IMR-90 (cell line): ENCODE data around the gene RARRES1. TPM values are rescaled to one million over a fixed set of nuclear protein-coding genes. Genes with fewer than 3 reads are reported as not detected.

Source experiments
- ATAC-seq: fragments of 200-7000 bp; cut with Tn5 transposase; 2 replicates; pipeline ENCODE4 v1.9.1; 2020; ENCODE audit warnings: low read depth, mild to moderate bottlenecking, moderate library complexity
- BruUV-seq: library from RNA; stranded (reverse); fragments of 400-500 nt; replicated peaks from 2 replicates; lab custom pipeline; 2021; lab: Mats Ljungman, UMichigan
- CTCF ChIA-PET: fragments of 300-600 bp; formaldehyde crosslinking; extraction: SDS; loops from one replicate; lab custom pipeline; 2021; ENCODE audit warnings: antibody characterized with exemption; lab: Yijun Ruan, JAX
- POLR2A ChIA-PET: fragments of 300-600 bp; sonication (Branson Sonifier 250); formaldehyde crosslinking; loops from one replicate; lab custom pipeline; 2022; ENCODE audit warnings: antibody characterized with exemption; ENCODE audit not compliant: unreplicated experiment; lab: Charles Lee
- DNase-seq: peaks from one replicate; pipeline ENCODE4 v3.0.0; 2013
- H2AFZ ChIP-seq: replicated peaks from 2 replicates; pipeline ENCODE3; 2013; ENCODE audit warnings: low read length, mild to moderate bottlenecking; ENCODE audit not compliant: poor library complexity
- H2AK5ac ChIP-seq: 2 replicates; pipeline ENCODE4 v1.6.1; 2013; ENCODE audit warnings: low read depth, low read length, inconsistent platforms
- H2AK9ac ChIP-seq: replicated peaks from 2 replicates; pipeline ENCODE3; 2013; ENCODE audit warnings: mild to moderate bottlenecking, low read depth, low read length, moderate library complexity; ENCODE audit not compliant: poor library complexity
- H2BK120ac ChIP-seq: 2 replicates; pipeline ENCODE4 v1.6.1; 2013; ENCODE audit warnings: low read depth, low read length, inconsistent platforms
- H2BK15ac ChIP-seq: 3 replicates; pipeline ENCODE4 v1.6.1; 2013; ENCODE audit warnings: low read depth, low read length, inconsistent platforms
- H2BK20ac ChIP-seq: 2 replicates; pipeline ENCODE4 v1.6.1; 2013; ENCODE audit warnings: low read depth, mild to moderate bottlenecking, inconsistent platforms, low read length, moderate library complexity
- H2BK5ac ChIP-seq: 2 replicates; pipeline ENCODE4 v1.6.1; 2013; ENCODE audit warnings: mild to moderate bottlenecking, low read depth, low read length, inconsistent platforms; ENCODE audit not compliant: poor library complexity, severe bottlenecking
- H3K14ac ChIP-seq: replicated peaks from 2 replicates; pipeline ENCODE4 v1.6.1; 2013; ENCODE audit warnings: low read depth, low read length, inconsistent platforms
- H3K18ac ChIP-seq: 2 replicates; pipeline ENCODE4 v1.6.1; 2013; ENCODE audit warnings: low read depth, low read length, control low read depth
- H3K23ac ChIP-seq: 2 replicates; pipeline ENCODE4 v1.6.1; 2013; ENCODE audit warnings: low read depth, low read length, inconsistent platforms
- H3K27ac ChIP-seq: 2 replicates; pipeline ENCODE4 v1.5.1; 2013; ENCODE audit warnings: mild to moderate bottlenecking, control low read depth, low read length; ENCODE audit not compliant: insufficient read depth
- H3K27me3 ChIP-seq: 2 replicates; pipeline ENCODE4 v1.6.1; 2013; ENCODE audit warnings: low read length; ENCODE audit not compliant: control insufficient read depth, insufficient read depth
- H3K36me3 ChIP-seq: 2 replicates; pipeline ENCODE4 v1.6.1; 2013; ENCODE audit warnings: low read length, mixed read lengths; ENCODE audit not compliant: control insufficient read depth, insufficient read depth
- H3K4ac ChIP-seq: 2 replicates; pipeline ENCODE4 v1.6.1; 2013; ENCODE audit warnings: low read depth, low read length, inconsistent platforms
- H3K4me1 ChIP-seq: 2 replicates; pipeline ENCODE4 v1.6.1; 2013; ENCODE audit warnings: low read length, mixed read lengths; ENCODE audit not compliant: control insufficient read depth, insufficient read depth
- H3K4me2 ChIP-seq: 2 replicates; pipeline ENCODE4 v1.6.1; 2013; ENCODE audit warnings: low read depth, mild to moderate bottlenecking, control low read depth, low read length, moderate library complexity
- H3K4me3 ChIP-seq: 2 replicates; pipeline ENCODE4 v1.5.1; 2013; ENCODE audit warnings: low read depth, mild to moderate bottlenecking, control low read depth, low read length, moderate library complexity; ENCODE audit not compliant: insufficient read depth
- H3K56ac ChIP-seq: 2 replicates; pipeline ENCODE4 v1.6.1; 2013; ENCODE audit warnings: low read length, inconsistent platforms; ENCODE audit not compliant: insufficient read depth; ENCODE audit errors: extremely low read depth
- H3K79me1 ChIP-seq, 2 experiments: 2 replicates each; pipeline ENCODE4 v1.6.1; 2013; ENCODE audit warnings: low read length in 2 of 2, inconsistent platforms in 1 of 2, low read depth in 1 of 2
- H3K9ac ChIP-seq: 2 replicates; pipeline ENCODE4 v1.6.1; 2013; ENCODE audit warnings: low read depth, low read length, control low read depth
- H3K9me1 ChIP-seq: 2 replicates; pipeline ENCODE4 v1.6.1; 2013; ENCODE audit warnings: low read length, inconsistent platforms; ENCODE audit not compliant: insufficient read depth
- H3K9me3 ChIP-seq: 2 replicates; pipeline ENCODE4 v1.6.1; 2013; ENCODE audit warnings: low read length; ENCODE audit not compliant: control insufficient read depth, insufficient read depth
- H4K20me1 ChIP-seq: 2 replicates; pipeline ENCODE4 v1.6.1; 2013; ENCODE audit warnings: low read length, inconsistent platforms; ENCODE audit not compliant: insufficient read depth
- H4K5ac ChIP-seq: 2 replicates; pipeline ENCODE4 v1.6.1; 2013; ENCODE audit warnings: mild to moderate bottlenecking, low read depth, low read length, control low read depth
- H4K8ac ChIP-seq, 2 experiments: 2 replicates each; pipeline ENCODE4 v1.6.1; 2013; ENCODE audit warnings: low read depth in 2 of 2, low read length in 2 of 2, control low read depth in 1 of 2, inconsistent platforms in 1 of 2
- H4K91ac ChIP-seq: 2 replicates; pipeline ENCODE4 v1.6.1; 2013; ENCODE audit warnings: low read depth, low read length, inconsistent platforms; ENCODE audit not compliant: insufficient read depth
- CEBPB ChIP-seq: IDR thresholded peaks from 2 replicates; pipeline ENCODE4 v1.6.1; 2012; ENCODE audit warnings: low read depth, low read length, improper control_type of control experiment
- FOS ChIP-seq: fragments of 150-350 bp; IDR thresholded peaks from 2 replicates; pipeline ENCODE4 v1.6.1; 2016; ENCODE audit warnings: low read depth, low read length
- MAFK ChIP-seq: IDR thresholded peaks from 2 replicates; pipeline ENCODE4 v1.6.1; 2012; ENCODE audit warnings: low read depth, low read length, improper control_type of control experiment
- MXI1 ChIP-seq: IDR thresholded peaks from 2 replicates; pipeline ENCODE4 v1.6.1; 2012; ENCODE audit warnings: low read depth, mild to moderate bottlenecking, low read length, moderate library complexity, borderline replicate concordance
- NFE2L2 ChIP-seq: fragments of 150-350 bp; IDR thresholded peaks from 2 replicates; pipeline ENCODE4 v1.6.1; 2016; ENCODE audit warnings: low read depth, mild to moderate bottlenecking, low read length
- POLR2A ChIP-seq: IDR thresholded peaks from 2 replicates; pipeline ENCODE4 v1.6.1; 2012; ENCODE audit warnings: mild to moderate bottlenecking, low read depth, low read length
- WGBS, 2 experiments: methylation state at CpG; one replicate each; pipeline versions ENCODE4 v1.1.5 to v1.1.7; 2013; ENCODE audit warnings: missing lambda C conversion rate in 2 of 2; ENCODE audit not compliant: insufficient read length in 1 of 2; ENCODE audit errors: extremely low coverage in 2 of 2; 5-methylcytosine and 5-hydroxymethylcytosine counted together
- dilution Hi-C: fragments of 300-500 bp; cut with HindIII; formaldehyde crosslinking; loops from one replicate; pipeline ENCODE4 v1.14.3; 2018; ENCODE audit warnings: low sequenced_read_pairs; ENCODE audit not compliant: unreplicated experiment
- in situ Hi-C: fragments of 300-500 bp; cut with MboI; formaldehyde crosslinking; loops from 3 replicates; pipeline ENCODE4 v1.14.3; 2019; ENCODE audit warnings: low sequenced_read_pairs, inconsistent platforms, mixed read lengths
- intact Hi-C: fragments of 100-400 bp; cut with micrococcal nuclease; formaldehyde crosslinking; loops from 2 replicates; pipeline ENCODE4 v1.10.0; 2022
- polyA plus RNA-seq, 3 experiments: library from polyadenylated mRNA; depleted of rRNA; stranded (reverse); fragments of >200 nt; gene quantifications; 2 replicates each; pipeline ENCODE4 v1.2.3, GENCODE V29; 2012; ENCODE audit warnings: low replicate concordance in 1 of 3
- total RNA-seq: library from RNA; depleted of rRNA; stranded (reverse); fragments of >200 nt; gene quantifications from 2 replicates; pipeline ENCODE4 v1.2.3, GENCODE V29; 2012
- TF ChIP-seq, protein P1 (sequence below): fragments of 150-350 bp; IDR thresholded peaks from 2 replicates; pipeline ENCODE4 v1.6.1; 2016; ENCODE audit warnings: low read depth, mild to moderate bottlenecking, low read length, moderate library complexity, borderline replicate concordance

Gene RARRES1
- total and polyA plus RNA-seq, 2 of the 4 experiments (the other 2 are of a cell fraction): 0.90 to 3.0 TPM

DNA sequence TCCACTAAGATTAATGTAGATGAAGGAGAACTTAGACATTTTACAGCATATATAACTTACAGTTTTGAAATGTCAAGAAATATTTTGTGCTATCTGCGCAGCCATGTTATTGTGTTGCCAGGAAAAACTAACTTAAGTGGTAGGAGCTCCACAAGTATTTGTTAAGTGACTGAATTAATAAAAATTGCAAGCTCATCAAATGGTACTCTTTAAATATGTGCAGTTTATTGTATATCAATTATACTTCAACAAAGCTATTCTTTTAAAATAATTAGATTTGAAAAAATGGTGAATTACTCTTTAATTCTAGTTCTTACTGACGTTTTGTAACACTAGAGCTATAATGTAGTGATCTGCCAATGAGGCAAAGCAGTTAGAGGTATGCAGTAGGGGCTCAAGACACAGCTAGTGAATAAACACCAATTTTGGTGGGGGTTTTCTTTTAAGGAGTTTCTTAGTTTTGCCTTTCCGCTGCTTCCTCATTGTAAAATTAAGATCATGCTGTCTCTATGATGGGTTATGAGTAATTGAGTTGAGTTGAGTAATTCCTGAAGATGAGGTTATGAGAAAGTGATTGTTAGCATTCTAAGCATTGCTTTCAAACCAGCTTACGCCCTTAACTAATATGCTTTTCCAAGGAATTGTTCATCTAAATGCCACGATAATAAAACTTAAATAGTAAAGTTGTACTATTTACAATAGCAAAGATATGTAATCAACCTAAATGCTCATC, 48.9 kb downstream of the RARRES1 start:
- peak; percentile 88 for DNase-seq
- Histone ChIP-seq H4K20me1 (no peaks in the 10 kb centered on the region), H3K4ac (peak overlapping the region; percentile 21; the same call in 1 of the 2 replicates), H3K18ac (peak overlapping the region; percentile 96; the same call in 1 of the 2 replicates), H3K23ac (0 out of 2 replicates have a peak overlapping the region, but pooled peaks have one; percentile 69), H2BK120ac (peak overlapping the region; percentile 64; the same call in 1 of the 2 replicates), H3K14ac (no peak overlapping the region; the same call in 1 of the 2 replicates), H3K9me3 (no peaks in the 10 kb centered on the region), H3K9ac (peak overlapping the region; percentile 39; the same call in 1 of the 2 replicates), H3K27ac (no peak overlapping the region), H3K4me1 (peaks cover 3% of the 10 kb centered on the region), H3K4me3 (no peak overlapping the region), H2AFZ (no peak overlapping the region), H3K4me2 (peak overlapping the region; percentile 70; the same call in 1 of the 2 replicates), H2BK20ac (peak overlapping the region; percentile 85; the same call in 1 of the 2 replicates), H4K5ac (no peak overlapping the region; the same call in 1 of the 2 replicates), H3K56ac (peak overlapping the region; percentile 71; the same call in 1 of the 2 replicates), H3K36me3 (no peaks in the 10 kb centered on the region), H3K27me3 (no peaks in the 10 kb centered on the region), H3K9me1 (peaks cover 8% of the 10 kb centered on the region), H2AK9ac (no peak overlapping the region), H3K79me1 (peaks cover 5 to 15% of the 10 kb centered on the region in 2 experiments), H2BK15ac (peak overlapping the region; percentile 35; the same call in 1 of the 3 replicates), H4K8ac (peak overlapping the region in 1 of 2 experiments; percentile 79; a peak in 2 of 4 replicates), H2AK5ac (no peak overlapping the region), H2BK5ac (peak overlapping the region; percentile 92), H4K91ac (peak overlapping the region; percentile 45; the same call in 1 of the 2 replicates)
- no TSS peak for BruUV-seq
- ATAC-seq: peak; percentile 84
- intact Hi-C loops (no loop called here), dilution Hi-C loops (no loop called here), in situ Hi-C loops (no loop called here)
- CTCF ChIA-PET: interaction anchor here (0.8 to 1.0 kb wide), 4 partner anchors 11 to 44 kb away, joined by 3 to 4 read pairs (median 3); partner anchors contain the start of gene LXN
- POLR2A ChIA-PET: no interaction called here
- TF ChIP-seq MAFK (peak; percentile 91), POLR2A (no peak), FOS (0 out of 2 replicates have a peak, but pooled peaks have one; percentile 5), NFE2L2 (no peak), MXI1 (no peak), CEBPB (peak; percentile 89)
- TF ChIP-seq, protein P1, sequence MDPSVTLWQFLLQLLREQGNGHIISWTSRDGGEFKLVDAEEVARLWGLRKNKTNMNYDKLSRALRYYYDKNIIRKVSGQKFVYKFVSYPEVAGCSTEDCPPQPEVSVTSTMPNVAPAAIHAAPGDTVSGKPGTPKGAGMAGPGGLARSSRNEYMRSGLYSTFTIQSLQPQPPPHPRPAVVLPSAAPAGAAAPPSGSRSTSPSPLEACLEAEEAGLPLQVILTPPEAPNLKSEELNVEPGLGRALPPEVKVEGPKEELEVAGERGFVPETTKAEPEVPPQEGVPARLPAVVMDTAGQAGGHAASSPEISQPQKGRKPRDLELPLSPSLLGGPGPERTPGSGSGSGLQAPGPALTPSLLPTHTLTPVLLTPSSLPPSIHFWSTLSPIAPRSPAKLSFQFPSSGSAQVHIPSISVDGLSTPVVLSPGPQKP: no peak
- no CpG with 5 or more reads among the region's 5 CpGs for WGBS, 2 experiments
